H9 (cell line): ENCODE results near the gene CD81. TPM values are rescaled to one million over a fixed set of nuclear protein-coding genes. Genes with fewer than 3 reads are reported as not detected.
"Not testable (repeated sequence)": the region's sequence is repeated elsewhere in the genome, so short reads cannot be mapped to it uniquely, and the experiment has no call there.

Experiments
- DNase-seq: peaks from one replicate; pipeline ENCODE4 v3.0.0-alpha.2; 2017
- H2AFZ ChIP-seq: one replicate; pipeline ENCODE4 v1.6.1; 2013; ENCODE audit warnings: mild to moderate bottlenecking, low read length, control low read depth, moderate library complexity
- H2AK5ac ChIP-seq: 2 replicates; pipeline ENCODE4 v1.6.1; 2013; ENCODE audit warnings: low read length, control low read depth, mixed read lengths; ENCODE audit not compliant: insufficient read length
- H2BK120ac ChIP-seq: one replicate; pipeline ENCODE4 v1.6.1; 2013; ENCODE audit warnings: low read depth, mild to moderate bottlenecking, low read length, control low read depth, inconsistent platforms; ENCODE audit not compliant: poor library complexity, severe bottlenecking
- H2BK12ac ChIP-seq: 2 replicates; pipeline ENCODE4 v1.6.1; 2013; ENCODE audit warnings: low read length, control low read depth, mixed read lengths, low read depth; ENCODE audit not compliant: insufficient read length
- H2BK15ac ChIP-seq: 2 replicates; pipeline ENCODE4 v1.6.1; 2013; ENCODE audit warnings: low read depth, low read length, control low read depth
- H2BK20ac ChIP-seq: one replicate; pipeline ENCODE4 v1.6.1; 2013; ENCODE audit warnings: low read depth, mild to moderate bottlenecking, low read length, control low read depth, inconsistent platforms; ENCODE audit not compliant: poor library complexity, severe bottlenecking
- H2BK5ac ChIP-seq: 2 replicates; pipeline ENCODE4 v1.6.1; 2013; ENCODE audit warnings: low read length, control low read depth, mixed read lengths; ENCODE audit not compliant: insufficient read length
- H3K14ac ChIP-seq: 2 replicates; pipeline ENCODE4 v1.6.1; 2013; ENCODE audit warnings: low read length, control low read depth; ENCODE audit not compliant: insufficient read depth
- H3K18ac ChIP-seq: 2 replicates; pipeline ENCODE4 v1.6.1; 2013; ENCODE audit warnings: low read depth, mild to moderate bottlenecking, mixed read lengths, low read length, control low read depth; ENCODE audit not compliant: insufficient read length
- H3K23ac ChIP-seq: 2 replicates; pipeline ENCODE4 v1.6.1; 2013; ENCODE audit warnings: low read length, control low read depth, mixed read lengths, low read depth; ENCODE audit not compliant: insufficient read length
- H3K23me2 ChIP-seq: 2 replicates; pipeline ENCODE4 v1.6.1; 2013; ENCODE audit warnings: low read depth, mild to moderate bottlenecking, mixed read lengths, low read length, control low read depth; ENCODE audit not compliant: insufficient read length, poor library complexity, severe bottlenecking
- H3K27ac ChIP-seq: 2 replicates; pipeline ENCODE4 v1.5.1; 2013; ENCODE audit warnings: low read length, control low read depth, mixed read lengths, low read depth; ENCODE audit not compliant: insufficient read length
- H3K27me3 ChIP-seq: 2 replicates; pipeline ENCODE4 v1.6.1; 2013; ENCODE audit warnings: low read length, control low read depth, inconsistent platforms; ENCODE audit not compliant: insufficient read depth
- H3K4ac ChIP-seq: 2 replicates; pipeline ENCODE4 v1.6.1; 2013; ENCODE audit warnings: low read depth, mild to moderate bottlenecking, control low read depth, inconsistent platforms, low read length, moderate library complexity
- H3K4me1 ChIP-seq: 2 replicates; pipeline ENCODE4 v1.6.1; 2013; ENCODE audit warnings: low read length, control low read depth, inconsistent platforms; ENCODE audit not compliant: insufficient read depth
- H3K4me2 ChIP-seq: 2 replicates; pipeline ENCODE4 v1.6.1; 2013; ENCODE audit warnings: low read length, control low read depth, mixed read lengths; ENCODE audit not compliant: insufficient read length, insufficient read depth
- H3K56ac ChIP-seq: 2 replicates; pipeline ENCODE4 v1.6.1; 2013; ENCODE audit warnings: low read depth, mild to moderate bottlenecking, mixed read lengths, low read length, control low read depth; ENCODE audit not compliant: insufficient read length
- H3K79me1 ChIP-seq: 2 replicates; pipeline ENCODE4 v1.6.1; 2013; ENCODE audit warnings: low read depth, mild to moderate bottlenecking, moderate library complexity, low read length, control low read depth, inconsistent platforms; ENCODE audit not compliant: insufficient read depth, poor library complexity, severe bottlenecking
- H3K79me2 ChIP-seq: 2 replicates; pipeline ENCODE4 v1.6.1; 2013; ENCODE audit warnings: low read length, control low read depth, inconsistent platforms; ENCODE audit not compliant: insufficient read depth
- H3K9ac ChIP-seq: 2 replicates; pipeline ENCODE4 v1.6.1; 2013; ENCODE audit warnings: low read length, control low read depth, mixed read lengths; ENCODE audit not compliant: insufficient read length; ENCODE audit errors: extremely low read depth
- H3K9me3 ChIP-seq: one replicate; pipeline ENCODE4 v1.6.1; 2013; ENCODE audit warnings: low read depth, low read length, inconsistent platforms; ENCODE audit not compliant: control insufficient read depth
- H3T11ph ChIP-seq: one replicate; pipeline ENCODE4 v1.6.1; 2013; ENCODE audit warnings: mild to moderate bottlenecking, low read length, control low read depth, inconsistent platforms
- H4K20me1 ChIP-seq: one replicate; pipeline ENCODE4 v1.6.1; 2013; ENCODE audit not compliant: control insufficient read depth, insufficient read length, insufficient read depth
- H4K5ac ChIP-seq: 2 replicates; pipeline ENCODE4 v1.6.1; 2013; ENCODE audit warnings: low read depth, mild to moderate bottlenecking, mixed read lengths, low read length, control low read depth; ENCODE audit not compliant: insufficient read length
- H4K8ac ChIP-seq: replicated peaks from 2 replicates; pipeline ENCODE4 v1.6.1; 2013; ENCODE audit warnings: low read length, control low read depth, mixed read lengths, low read depth; ENCODE audit not compliant: insufficient read length
- H4K91ac ChIP-seq: 2 replicates; pipeline ENCODE4 v1.6.1; 2013; ENCODE audit warnings: low read depth, mild to moderate bottlenecking, moderate library complexity, mixed read lengths, low read length, control low read depth; ENCODE audit not compliant: insufficient read length
- H3K27ac Mint-ChIP-seq, 3 experiments: 2 replicates in 2 of 3; 3 replicates in 1 of 3; pipeline ENCODE4 v1.8.0; 2020 to 2021; ENCODE audit warnings: mixed read lengths in 3 of 3, mild to moderate bottlenecking in 1 of 3, moderate library complexity in 1 of 3
- H3K27me3 Mint-ChIP-seq: 2 replicates; pipeline ENCODE4 v1.8.0; 2021; ENCODE audit warnings: low read depth, mild to moderate bottlenecking, moderate library complexity, mixed read lengths
- H3K36me3 Mint-ChIP-seq, 3 experiments: 2 replicates in 2 of 3; 3 replicates in 1 of 3; pipeline ENCODE4 v1.8.0; 2020 to 2021; ENCODE audit warnings: low read depth in 3 of 3, mixed read lengths in 3 of 3; ENCODE audit not compliant: insufficient read depth in 1 of 3
- H3K4me1 Mint-ChIP-seq, 2 experiments: 2 replicates each; pipeline ENCODE4 v1.8.0; 2020; ENCODE audit warnings: mixed read lengths in 2 of 2
- H3K4me3 Mint-ChIP-seq, 2 experiments: 2 replicates in 1 of 2; 3 replicates in 1 of 2; pipeline ENCODE4 v1.8.0; 2020 to 2021; ENCODE audit warnings: mild to moderate bottlenecking in 2 of 2, mixed read lengths in 2 of 2, moderate library complexity in 1 of 2
- H3K9me3 Mint-ChIP-seq, 2 experiments: 2 replicates in 1 of 2; 3 replicates in 1 of 2; pipeline ENCODE4 v1.8.0; 2020; ENCODE audit warnings: mild to moderate bottlenecking in 2 of 2, mixed read lengths in 2 of 2, moderate library complexity in 1 of 2
- WGBS: extraction: QIAGEN DNeasy Blood & Tissue Kit; methylation state at CpG from one replicate; pipeline ENCODE4 v1.1.7; 2013; ENCODE audit warnings: missing lambda C conversion rate, low lambda C conversion rate, mixed read lengths; ENCODE audit not compliant: insufficient read length; ENCODE audit errors: extremely low coverage; 5-methylcytosine and 5-hydroxymethylcytosine counted together
- total RNA-seq: library from RNA; stranded (reverse); gene quantifications from 2 replicates; pipeline ENCODE4 v1.2.1, GENCODE V29; 2021

The CD81 gene
- total RNA-seq, 1 experiment from 2014 or later: 246 TPM

GRCh38 chr11:2333486-2334205 lies 43.5 kb upstream of the CD81 start:
- not testable (repeated sequence) for H3K4me2 ChIP-seq, H3K27me3 ChIP-seq, H3K4me1 ChIP-seq, H2BK12ac ChIP-seq, H3K23ac ChIP-seq, H3K27ac Mint-ChIP-seq, H3K79me2 ChIP-seq, H2BK15ac ChIP-seq, H3K23me2 ChIP-seq, H2AK5ac ChIP-seq, H2AFZ ChIP-seq, H2BK20ac ChIP-seq, H3K56ac ChIP-seq, H4K5ac ChIP-seq, H4K8ac ChIP-seq, H3K18ac ChIP-seq, H3K27ac ChIP-seq, H3K14ac ChIP-seq, H2BK5ac ChIP-seq, H3K4ac ChIP-seq, H3K9ac ChIP-seq, DNase-seq, H2BK120ac ChIP-seq, H3T11ph ChIP-seq, H3K9me3 ChIP-seq, H3K4me3 Mint-ChIP-seq, H3K79me1 ChIP-seq, H4K20me1 ChIP-seq, H4K91ac ChIP-seq
- Mint-ChIP-seq H3K9me3 (peaks cover 16 to 26% of the 10 kb centered on the region in 2 experiments), H3K36me3 (peaks cover 9 to 18% (median 11%) of the 10 kb centered on the region in 3 experiments; a peak in 6 of 7 replicates), H3K4me1 (peaks cover 15 to 23% of the 10 kb centered on the region in 2 experiments), H3K27me3 (peaks cover 50% of the 10 kb centered on the region)
- WGBS: no CpG with 5 or more reads among the region's 4 CpGs

DNA sequence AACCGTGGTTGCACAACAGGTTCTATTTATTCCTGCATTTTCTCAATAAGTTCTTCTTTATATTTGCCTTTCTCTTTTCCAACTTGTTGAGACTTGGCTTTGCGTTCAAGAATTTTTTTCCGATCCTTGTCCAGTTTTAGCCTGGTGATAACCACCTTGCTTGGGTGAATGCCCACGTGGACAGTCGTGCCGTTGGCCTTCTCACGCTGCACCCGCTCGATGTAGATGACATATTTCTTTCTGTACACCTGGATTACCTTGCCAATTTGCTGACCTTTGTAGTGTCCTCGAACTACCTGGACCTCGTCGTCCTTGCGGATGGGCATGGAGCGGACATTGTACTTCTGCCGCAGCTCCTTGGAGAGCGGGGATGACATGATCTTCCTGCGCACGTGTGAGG lies 41.8 kb upstream of the CD81 start:
- H3K36me3 Mint-ChIP-seq: peaks cover 9 to 12% (median 11%) of the 10 kb centered on the region in 3 experiments; a peak in 6 of 7 replicates
- not testable (repeated sequence) for H3K23ac ChIP-seq, H2BK5ac ChIP-seq, H3K9me3 ChIP-seq, H2BK15ac ChIP-seq, H4K91ac ChIP-seq, H2BK120ac ChIP-seq, H2BK12ac ChIP-seq, H3K27ac ChIP-seq, DNase-seq, H4K8ac ChIP-seq, H4K20me1 ChIP-seq, H3K27me3 ChIP-seq, H2AK5ac ChIP-seq, H3K79me2 ChIP-seq, H2BK20ac ChIP-seq, H3K4me3 Mint-ChIP-seq, H3K18ac ChIP-seq, H3K79me1 ChIP-seq, H3K4me1 ChIP-seq, H3K4me2 ChIP-seq, H3K4ac ChIP-seq, H3K23me2 ChIP-seq, H4K5ac ChIP-seq, H3K9ac ChIP-seq, H3T11ph ChIP-seq, H3K56ac ChIP-seq, H2AFZ ChIP-seq, H3K27ac Mint-ChIP-seq, H3K14ac ChIP-seq
- H3K4me1 Mint-ChIP-seq: peaks cover 20 to 29% of the 10 kb centered on the region in 2 experiments
- no CpG with 5 or more reads among the region's 18 CpGs for WGBS
- peaks cover 16% of the 10 kb centered on the region in 2 experiments for H3K9me3 Mint-ChIP-seq
- H3K27me3 Mint-ChIP-seq: peaks cover 41% of the 10 kb centered on the region
